NB4 (cell line): ENCODE measurements around the gene B4GAT1.

Source experiments
- DNase-seq: peaks from one replicate; pipeline ENCODE4 v3.0.0; 2010; ENCODE audit warnings: low read depth
- H3K4me3 ChIP-seq: one replicate; pipeline ENCODE4 v1.5.1; 2011; ENCODE audit warnings: mild to moderate bottlenecking, low read depth, low read length, moderate library complexity
- CTCF ChIP-seq: IDR thresholded peaks from one replicate; pipeline ENCODE4 v1.5.1; 2012; ENCODE audit warnings: low read depth, low read length
- MAX ChIP-seq: IDR thresholded peaks from 2 replicates; pipeline ENCODE4 v1.6.1; 2011; ENCODE audit warnings: low read depth, low read length
- MYC ChIP-seq: IDR thresholded peaks from 2 replicates; pipeline ENCODE4 v1.6.1; 2011; ENCODE audit warnings: low read depth, low read length
- POLR2A ChIP-seq: IDR thresholded peaks from 2 replicates; pipeline ENCODE4 v1.6.1; 2011; ENCODE audit warnings: mild to moderate bottlenecking; ENCODE audit not compliant: insufficient read length; ENCODE audit errors: extremely low read depth

B4GAT1 gene

GRCh38 chr11:66373265-66373664 lies 25.8 kb upstream of the B4GAT1 start:
- H3K4me3 ChIP-seq, result no peak overlapping the region
- TF ChIP-seq POLR2A (no peak), CTCF (no peak), MAX (no peak), MYC (no peak)
- DNase-seq, result peak; percentile 11

GRCh38 chr11:66371627-66372415 lies 24.4 kb upstream of the B4GAT1 start, which contains the start of gene SLC29A2:
Gene SLC29A2, minus strand, starts transcription at chr11:66371760. Its CDS starts 169 bp downstream, at chr11:66371591.
- peak within 1 kb of the TSS; percentile 94 for H3K4me3 ChIP-seq
- DNase-seq, result peak; percentile 94
- TF ChIP-seq MAX (peak; percentile 50; the same call in 1 of the 2 replicates), POLR2A (peak; percentile 80), MYC (no peak; the same call in 1 of the 2 replicates), CTCF (no peak)

GRCh38 chr11:66369073-66369894 lies 21.9 kb upstream of the B4GAT1 start:
- TF ChIP-seq MYC (no peak), POLR2A (no peak), MAX (no peak), CTCF (no peak)
- peak overlapping the region; percentile 94 for H3K4me3 ChIP-seq
- DNase-seq, result peak; percentile 6

GRCh38 chr11:66368484-66368883 lies 21.1 kb upstream of the B4GAT1 start:
- DNase-seq, result no peak

More at GRCh38 chr11:66368484-66368883, 21.1 kb upstream of the B4GAT1 start:
- no peak overlapping the region for H3K4me3 ChIP-seq
- no peak for TF ChIP-seq MYC
- no peak for TF ChIP-seq POLR2A
- TF ChIP-seq CTCF, result no peak
- no peak for TF ChIP-seq MAX
